Fibroblast of pulmonary artery (primary cell): ENCODE data around the gene AGPAT3.

Experiments used
- DNase-seq: peaks from one replicate; pipeline ENCODE4 v3.0.0-alpha.2; 2010; ENCODE audit warnings: low read depth
- H3K4me3 ChIP-seq: replicated peaks from 2 replicates; pipeline ENCODE4 v1.5.1; 2011; ENCODE audit warnings: low read depth, mild to moderate bottlenecking, control low read depth, low read length, moderate library complexity
- TF ChIP-seq, protein P1 (sequence below): IDR thresholded peaks from 2 replicates; pipeline ENCODE4 v1.5.1; 2011; ENCODE audit warnings: mild to moderate bottlenecking, control low read depth, low read length, inconsistent platforms; ENCODE audit errors: missing control alignments

AGPAT3 gene

DNA sequence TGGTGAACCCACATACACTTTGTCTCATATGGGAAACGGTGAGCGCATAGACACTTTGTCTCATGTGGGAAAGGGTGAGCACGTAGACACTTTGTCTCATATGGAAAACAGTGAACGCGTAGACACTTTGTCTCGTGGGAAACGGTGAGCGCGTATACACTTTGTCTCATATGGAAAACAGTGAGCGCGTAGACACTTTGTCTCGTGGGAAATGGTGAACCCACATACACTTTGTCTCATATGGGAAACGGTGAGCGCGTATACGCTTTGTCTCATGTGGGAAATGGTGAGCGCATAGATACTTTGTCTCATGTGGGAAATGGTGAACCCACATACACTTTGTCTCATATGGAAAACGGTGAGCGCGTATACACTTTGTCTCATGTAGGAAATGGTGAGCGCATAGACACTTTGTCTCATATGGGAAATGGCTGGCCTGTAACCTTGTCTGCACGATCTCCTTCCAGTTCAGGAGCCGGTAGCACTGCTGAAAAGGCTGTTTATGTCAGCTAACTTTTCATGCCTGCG is 96.4 kb downstream of the AGPAT3 start:
- TF ChIP-seq, protein P1, sequence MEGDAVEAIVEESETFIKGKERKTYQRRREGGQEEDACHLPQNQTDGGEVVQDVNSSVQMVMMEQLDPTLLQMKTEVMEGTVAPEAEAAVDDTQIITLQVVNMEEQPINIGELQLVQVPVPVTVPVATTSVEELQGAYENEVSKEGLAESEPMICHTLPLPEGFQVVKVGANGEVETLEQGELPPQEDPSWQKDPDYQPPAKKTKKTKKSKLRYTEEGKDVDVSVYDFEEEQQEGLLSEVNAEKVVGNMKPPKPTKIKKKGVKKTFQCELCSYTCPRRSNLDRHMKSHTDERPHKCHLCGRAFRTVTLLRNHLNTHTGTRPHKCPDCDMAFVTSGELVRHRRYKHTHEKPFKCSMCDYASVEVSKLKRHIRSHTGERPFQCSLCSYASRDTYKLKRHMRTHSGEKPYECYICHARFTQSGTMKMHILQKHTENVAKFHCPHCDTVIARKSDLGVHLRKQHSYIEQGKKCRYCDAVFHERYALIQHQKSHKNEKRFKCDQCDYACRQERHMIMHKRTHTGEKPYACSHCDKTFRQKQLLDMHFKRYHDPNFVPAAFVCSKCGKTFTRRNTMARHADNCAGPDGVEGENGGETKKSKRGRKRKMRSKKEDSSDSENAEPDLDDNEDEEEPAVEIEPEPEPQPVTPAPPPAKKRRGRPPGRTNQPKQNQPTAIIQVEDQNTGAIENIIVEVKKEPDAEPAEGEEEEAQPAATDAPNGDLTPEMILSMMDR: no peak
- no peak overlapping the region for H3K4me3 ChIP-seq
- DNase-seq: no peak

DNA sequence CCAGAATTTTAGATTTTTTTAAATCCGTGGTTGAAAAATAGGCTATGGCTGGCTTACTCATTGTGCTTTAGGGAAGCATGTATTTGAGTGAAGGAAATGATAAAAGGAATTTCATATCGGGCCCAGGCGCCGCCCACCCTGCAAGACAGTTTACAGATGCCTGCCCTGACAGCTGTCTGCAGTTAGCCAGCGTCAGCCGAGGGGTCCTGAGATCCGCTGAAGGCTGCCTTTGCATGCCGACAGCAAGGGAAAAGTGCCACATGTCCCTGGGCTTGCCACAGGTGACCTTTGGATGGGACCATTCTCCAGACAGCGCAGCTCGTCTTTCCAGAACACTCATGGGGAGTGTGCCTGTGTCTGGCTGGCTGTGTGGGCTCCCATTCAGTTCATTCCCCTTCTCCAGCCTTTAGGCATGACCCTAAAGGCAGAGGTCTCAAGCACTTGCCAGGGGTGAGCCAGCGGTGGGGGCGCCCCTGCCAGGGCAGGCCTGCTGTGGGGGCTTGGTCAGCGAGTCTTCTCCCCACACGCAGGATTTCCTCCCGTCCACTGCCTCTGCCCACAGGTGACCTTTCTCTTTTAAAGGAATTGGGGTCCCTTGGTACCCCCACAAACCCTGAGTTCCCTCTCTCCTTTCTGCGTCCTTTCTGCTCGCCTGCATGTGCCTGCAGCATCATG is 101.0 kb downstream of the AGPAT3 start:
- no peak overlapping the region for H3K4me3 ChIP-seq
- no peak for DNase-seq
- TF ChIP-seq, protein P1: no peak

DNA sequence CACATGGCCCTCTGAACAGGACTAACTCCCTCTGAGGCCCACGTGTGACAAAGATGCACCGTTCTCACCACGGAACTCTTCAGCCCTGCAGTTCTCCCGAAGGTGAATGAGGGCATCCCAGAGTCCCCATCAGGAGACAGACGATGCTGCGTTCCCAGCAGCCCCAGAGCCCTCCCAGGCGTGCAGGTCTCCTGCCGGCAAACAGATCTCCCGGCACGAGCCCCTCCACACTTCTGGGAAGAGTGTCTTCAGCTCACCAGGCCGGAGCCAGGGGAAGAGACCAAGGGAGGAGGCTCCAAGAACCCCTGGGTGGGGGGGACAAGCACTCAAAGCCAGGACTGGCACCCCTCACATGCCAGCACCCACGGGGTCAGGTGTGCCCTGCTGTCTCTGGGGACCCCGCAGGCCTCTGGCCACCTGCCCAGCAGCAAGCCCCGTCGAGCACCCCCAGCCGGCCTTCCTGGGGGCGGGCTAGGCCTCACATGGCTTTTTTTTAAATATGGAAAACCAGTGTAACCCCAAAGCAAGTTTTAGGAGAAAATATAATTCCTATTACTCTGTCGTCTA is 102.0 kb downstream of the AGPAT3 start:
- no peak overlapping the region for H3K4me3 ChIP-seq
- no peak for DNase-seq
- TF ChIP-seq, protein P1: no peak

DNA sequence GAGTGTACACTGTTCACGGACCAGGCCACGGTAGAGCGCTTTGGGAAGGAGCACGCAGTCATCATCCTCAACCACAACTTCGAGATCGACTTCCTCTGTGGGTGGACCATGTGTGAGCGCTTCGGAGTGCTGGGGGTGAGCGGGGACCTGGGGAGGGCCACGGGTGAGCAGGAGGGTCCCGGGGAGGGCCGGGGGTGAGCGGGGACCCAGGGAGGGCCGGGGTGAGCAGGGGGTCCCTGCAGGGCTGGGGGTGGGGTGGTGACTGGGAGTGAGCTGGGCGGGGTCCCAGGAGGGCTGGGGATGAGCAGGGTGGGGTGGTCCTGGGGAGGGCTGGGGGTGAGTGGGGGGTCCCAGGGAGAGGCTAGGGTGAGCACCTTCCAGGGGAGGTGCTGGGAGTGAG is 103.0 kb downstream of the AGPAT3 start:
- H3K4me3 ChIP-seq: no peak overlapping the region
- TF ChIP-seq, protein P1: no peak

DNA sequence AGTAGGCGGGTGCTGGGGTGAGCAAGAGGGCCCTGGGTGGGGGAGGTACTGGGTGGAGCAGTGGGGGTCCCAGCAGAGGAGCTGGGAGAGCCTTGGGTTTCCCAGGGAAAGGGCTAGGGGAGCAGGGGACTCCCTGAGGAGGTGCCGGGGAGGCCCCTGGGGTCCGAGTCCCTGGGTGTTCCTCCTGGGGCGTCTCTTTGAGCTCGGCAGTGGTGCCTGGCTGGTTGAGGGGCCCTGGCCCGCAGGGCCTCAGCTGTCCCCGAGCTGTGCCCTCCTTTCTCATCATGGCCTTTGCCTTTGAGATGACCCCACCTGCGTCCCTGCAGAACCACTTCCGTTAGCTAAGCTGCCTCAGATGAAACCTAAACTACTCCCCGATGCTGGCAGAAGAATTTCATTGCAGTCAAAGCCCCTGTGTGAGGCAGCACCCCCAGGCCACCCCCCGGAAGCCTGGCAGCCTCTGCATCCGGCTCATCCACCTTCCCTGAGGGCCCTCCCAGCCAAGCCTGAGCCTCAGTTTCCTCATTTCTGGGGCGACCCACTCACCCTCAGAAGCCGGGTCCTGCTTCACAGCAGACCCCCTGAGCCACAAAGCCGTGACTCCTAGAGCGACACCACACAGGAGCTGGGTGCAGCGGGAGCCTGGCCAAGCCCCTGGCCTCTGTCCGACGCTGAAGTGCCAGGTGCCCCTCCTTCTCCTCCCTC is 103.5 kb downstream of the AGPAT3 start:
- TF ChIP-seq, protein P1: no peak
- DNase-seq: no peak

More for the DNA sequence above, 103.0 kb downstream of the AGPAT3 start:
- no peak for DNase-seq

DNA sequence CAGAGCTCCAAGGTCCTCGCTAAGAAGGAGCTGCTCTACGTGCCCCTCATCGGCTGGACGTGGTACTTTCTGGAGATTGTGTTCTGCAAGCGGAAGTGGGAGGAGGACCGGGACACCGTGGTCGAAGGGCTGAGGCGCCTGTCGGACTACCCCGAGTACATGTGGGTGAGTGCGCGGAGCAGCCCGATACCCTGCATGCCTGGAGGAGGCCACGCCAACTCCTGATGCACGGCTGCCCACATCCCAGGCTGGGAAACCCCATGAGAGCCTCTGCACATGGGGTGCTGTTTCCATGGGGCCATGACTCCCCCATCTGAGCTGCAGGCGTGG is 104.1 kb downstream of the AGPAT3 start:
- TF ChIP-seq, protein P1: no peak
- no peak for DNase-seq
- no peak overlapping the region for H3K4me3 ChIP-seq

More for the DNA sequence above, 103.5 kb downstream of the AGPAT3 start:
- H3K4me3 ChIP-seq: no peak overlapping the region
